ENCODE measurements around the gene MRPL36. TPM values are rescaled to one million over a fixed set of nuclear protein-coding genes. Genes with fewer than 3 reads are reported as not detected.
"Not testable (repeated sequence)": the region's sequence is repeated elsewhere in the genome, so short reads cannot be mapped to it uniquely, and the experiment has no call there.

Gene MRPL36
- total and polyA plus RNA-seq, 4 donors = 21.4 to 55.6 (median 40.3) TPM

GRCh38 chr5:1816495-1817089, 17.0 kb upstream of the MRPL36 start:
- not testable (repeated sequence) for DNase-seq (ENCODE audit: low read depth in 4 of 6, low spot score in 6 of 6); H3K27ac ChIP-seq (ENCODE audit: low read depth, low read length); H3K9me3 ChIP-seq (ENCODE audit: control insufficient read depth, insufficient read depth, low read length); H3K4me3 ChIP-seq (ENCODE audit: low read depth, low read length); H3K27me3 ChIP-seq (ENCODE audit: control insufficient read depth, insufficient read depth, low read length); H3K4me1 ChIP-seq (ENCODE audit: control insufficient read depth, insufficient read depth, low read length)
- WGBS (ENCODE audit: insufficient coverage) = 95% methylated on average over 15 of the region's 18 CpGs
- peaks cover 67% of the 10 kb centered on the region for H3K36me3 ChIP-seq (ENCODE audit: control insufficient read depth, insufficient read depth, low read length)

GRCh38 chr5:1815881-1816292, 16.2 kb upstream of the MRPL36 start:
- Histone ChIP-seq H3K27me3 (ENCODE audit: control insufficient read depth, insufficient read depth, low read length) (no peaks in the 10 kb centered on the region), H3K27ac (ENCODE audit: low read depth, low read length) (no peak overlapping the region), H3K4me3 (ENCODE audit: low read depth, low read length) (no peak overlapping the region), H3K9me3 (ENCODE audit: control insufficient read depth, insufficient read depth, low read length) (no peaks in the 10 kb centered on the region), H3K4me1 (ENCODE audit: control insufficient read depth, insufficient read depth, low read length) (no peaks in the 10 kb centered on the region), H3K36me3 (ENCODE audit: control insufficient read depth, insufficient read depth, low read length) (peaks cover 60% of the 10 kb centered on the region)
- DNase-seq (ENCODE audit: low read depth in 4 of 6, low spot score in 6 of 6) = no peak
- 89% methylated on average over 17 of the region's 17 CpGs for WGBS (ENCODE audit: insufficient coverage)

- Histone ChIP-seq H3K36me3 (ENCODE audit: control insufficient read depth, insufficient read depth, low read length) (peaks cover 59% of the 10 kb centered on the region), H3K27ac (ENCODE audit: low read depth, low read length) (no peak overlapping the region), H3K9me3 (ENCODE audit: control insufficient read depth, insufficient read depth, low read length) (no peaks in the 10 kb centered on the region), H3K27me3 (ENCODE audit: control insufficient read depth, insufficient read depth, low read length) (no peaks in the 10 kb centered on the region), H3K4me1 (ENCODE audit: control insufficient read depth, insufficient read depth, low read length) (no peaks in the 10 kb centered on the region), H3K4me3 (ENCODE audit: low read depth, low read length) (no peak overlapping the region)
- DNase-seq (ENCODE audit: low read depth in 4 of 6, low spot score in 6 of 6) = no peak
- WGBS (ENCODE audit: insufficient coverage) = 92% methylated on average over 13 of the region's 18 CpGs
Observed at GRCh38 chr5:1815071-1815786, 15.6 kb upstream of the MRPL36 start.

GRCh38 chr5:1814183-1815020, 14.8 kb upstream of the MRPL36 start:
- Histone ChIP-seq H3K36me3 (ENCODE audit: control insufficient read depth, insufficient read depth, low read length) (peaks cover 67% of the 10 kb centered on the region), H3K9me3 (ENCODE audit: control insufficient read depth, insufficient read depth, low read length) (no peaks in the 10 kb centered on the region), H3K27me3 (ENCODE audit: control insufficient read depth, insufficient read depth, low read length) (no peaks in the 10 kb centered on the region), H3K4me3 (ENCODE audit: low read depth, low read length) (no peak overlapping the region), H3K4me1 (ENCODE audit: control insufficient read depth, insufficient read depth, low read length) (no peaks in the 10 kb centered on the region), H3K27ac (ENCODE audit: low read depth, low read length) (no peak overlapping the region)
- WGBS (ENCODE audit: insufficient coverage) = 96% methylated on average over 30 of the region's 30 CpGs
- DNase-seq (ENCODE audit: low read depth in 4 of 6, low spot score in 6 of 6) = no peak

- H3K4me1 ChIP-seq (ENCODE audit: control insufficient read depth, insufficient read depth, low read length) = no peaks in the 10 kb centered on the region
- no peaks in the 10 kb centered on the region for H3K9me3 ChIP-seq (ENCODE audit: control insufficient read depth, insufficient read depth, low read length)
- no peak for DNase-seq (ENCODE audit: low read depth in 4 of 6, low spot score in 6 of 6)
- H3K4me3 ChIP-seq (ENCODE audit: low read depth, low read length) = no peak overlapping the region
- 99% methylated on average over 7 of the region's 10 CpGs for WGBS (ENCODE audit: insufficient coverage)
- no peaks in the 10 kb centered on the region for H3K27me3 ChIP-seq (ENCODE audit: control insufficient read depth, insufficient read depth, low read length)
- H3K27ac ChIP-seq (ENCODE audit: low read depth, low read length) = no peak overlapping the region
- peaks cover 74% of the 10 kb centered on the region for H3K36me3 ChIP-seq (ENCODE audit: control insufficient read depth, insufficient read depth, low read length)
Observed at GRCh38 chr5:1810581-1811101, 11.0 kb upstream of the MRPL36 start.

GRCh38 chr5:1809416-1810035, 9.9 kb upstream of the MRPL36 start:
- peaks cover 72% of the 10 kb centered on the region for H3K36me3 ChIP-seq (ENCODE audit: control insufficient read depth, insufficient read depth, low read length)
- no peak overlapping the region for H3K27ac ChIP-seq (ENCODE audit: low read depth, low read length)
- WGBS (ENCODE audit: insufficient coverage) = 92% methylated on average over 22 of the region's 32 CpGs
- no peaks in the 10 kb centered on the region for H3K27me3 ChIP-seq (ENCODE audit: control insufficient read depth, insufficient read depth, low read length)
- H3K4me3 ChIP-seq (ENCODE audit: low read depth, low read length) = no peak overlapping the region
- H3K9me3 ChIP-seq (ENCODE audit: control insufficient read depth, insufficient read depth, low read length) = no peaks in the 10 kb centered on the region
- DNase-seq (ENCODE audit: low read depth in 4 of 6, low spot score in 6 of 6) = no peak
- no peaks in the 10 kb centered on the region for H3K4me1 ChIP-seq (ENCODE audit: control insufficient read depth, insufficient read depth, low read length)

GRCh38 chr5:1808439-1808838, 8.8 kb upstream of the MRPL36 start:
- no peaks in the 10 kb centered on the region for H3K9me3 ChIP-seq (ENCODE audit: control insufficient read depth, insufficient read depth, low read length)
- H3K4me3 ChIP-seq (ENCODE audit: low read depth, low read length) = no peak overlapping the region
- no peak overlapping the region for H3K27ac ChIP-seq (ENCODE audit: low read depth, low read length)
- no peak for DNase-seq (ENCODE audit: low read depth in 4 of 6, low spot score in 6 of 6)
- peaks cover 72% of the 10 kb centered on the region for H3K36me3 ChIP-seq (ENCODE audit: control insufficient read depth, insufficient read depth, low read length)
- H3K27me3 ChIP-seq (ENCODE audit: control insufficient read depth, insufficient read depth, low read length) = no peaks in the 10 kb centered on the region
- no CpG with 5 or more reads among the region's 3 CpGs for WGBS (ENCODE audit: insufficient coverage)
- H3K4me1 ChIP-seq (ENCODE audit: control insufficient read depth, insufficient read depth, low read length) = no peaks in the 10 kb centered on the region

- Histone ChIP-seq H3K36me3 (ENCODE audit: control insufficient read depth, insufficient read depth, low read length) (peaks cover 74% of the 10 kb centered on the region), H3K9me3 (ENCODE audit: control insufficient read depth, insufficient read depth, low read length) (no peaks in the 10 kb centered on the region), H3K4me1 (ENCODE audit: control insufficient read depth, insufficient read depth, low read length) (no peaks in the 10 kb centered on the region), H3K27ac (ENCODE audit: low read depth, low read length) (no peak overlapping the region), H3K4me3 (ENCODE audit: low read depth, low read length) (no peak overlapping the region), H3K27me3 (ENCODE audit: control insufficient read depth, insufficient read depth, low read length) (no peaks in the 10 kb centered on the region)
- 95% methylated on average over 19 of the region's 20 CpGs for WGBS (ENCODE audit: insufficient coverage)
- DNase-seq (ENCODE audit: low read depth in 4 of 6, low spot score in 6 of 6) = no peak
Observed at GRCh38 chr5:1807451-1808185, 8.0 kb upstream of the MRPL36 start.

- no peak overlapping the region for H3K27ac ChIP-seq (ENCODE audit: low read depth, low read length)
- H3K27me3 ChIP-seq (ENCODE audit: control insufficient read depth, insufficient read depth, low read length) = no peaks in the 10 kb centered on the region
- 93% methylated on average over 15 of the region's 16 CpGs for WGBS (ENCODE audit: insufficient coverage)
- H3K4me3 ChIP-seq (ENCODE audit: low read depth, low read length) = no peak overlapping the region
- no peak for DNase-seq (ENCODE audit: low read depth in 4 of 6, low spot score in 6 of 6)
- no peaks in the 10 kb centered on the region for H3K4me1 ChIP-seq (ENCODE audit: control insufficient read depth, insufficient read depth, low read length)
- H3K9me3 ChIP-seq (ENCODE audit: control insufficient read depth, insufficient read depth, low read length) = no peaks in the 10 kb centered on the region
- peaks cover 69% of the 10 kb centered on the region for H3K36me3 ChIP-seq (ENCODE audit: control insufficient read depth, insufficient read depth, low read length)
Observed at GRCh38 chr5:1806974-1807373, 7.3 kb upstream of the MRPL36 start.
